HG03280 (cell line): ENCODE data around the gene ADNP2.

Experiments used
- ATAC-seq: cut with Tn5 transposase; IDR thresholded peaks from one replicate; pipeline ENCODE4 v1.9.1; 2021; ENCODE audit warnings: mild to moderate bottlenecking, moderate library complexity; ENCODE audit not compliant: unreplicated experiment

Gene ADNP2

DNA sequence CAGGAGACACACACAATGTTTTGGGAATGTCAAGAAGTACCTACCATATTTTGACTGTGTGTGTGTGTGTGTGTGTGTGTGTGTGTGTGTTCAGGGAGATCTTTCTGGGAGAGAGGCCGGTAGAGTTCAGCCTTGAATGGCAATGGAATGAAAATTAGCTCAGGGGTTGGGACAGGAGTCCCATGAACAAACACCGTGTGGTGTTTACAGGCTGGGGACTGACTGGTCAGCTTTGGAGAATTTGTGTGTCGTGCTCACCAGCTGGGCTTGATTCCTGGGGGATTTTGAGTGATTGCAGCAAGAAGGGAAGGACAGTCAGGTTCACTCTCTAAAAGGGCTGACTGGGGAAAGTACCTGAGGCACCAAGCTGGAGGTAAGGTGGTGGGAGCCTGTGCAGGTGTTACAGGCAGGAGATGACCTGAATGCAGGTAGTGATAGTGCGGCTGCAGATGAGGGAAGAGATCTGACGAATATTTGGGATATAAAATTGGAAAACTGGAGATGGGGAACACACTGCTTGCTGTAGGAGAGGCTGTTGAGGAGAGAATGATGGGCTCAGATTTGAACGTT is 2.5 kb upstream of the ADNP2 start:
- no peak for ATAC-seq

DNA sequence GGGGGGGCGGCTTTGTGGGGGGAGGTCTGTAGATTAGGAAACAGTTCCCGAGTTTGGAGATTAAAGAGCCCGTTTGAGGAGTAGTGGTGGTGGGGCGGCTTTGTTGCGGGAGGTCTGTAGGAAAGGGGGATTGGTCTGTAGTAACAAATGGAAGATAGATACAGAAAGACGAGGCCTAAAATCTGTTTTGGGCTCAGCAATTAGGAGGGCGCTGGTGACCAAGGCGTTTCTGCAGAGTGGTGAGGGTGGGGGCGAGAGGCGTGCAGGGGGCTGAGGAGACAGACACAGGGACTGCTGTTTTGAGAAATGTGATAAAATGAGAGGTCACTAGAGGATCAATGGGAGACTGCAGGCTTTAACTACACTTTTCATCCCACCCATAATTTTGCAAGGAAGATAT is 1.6 kb upstream of the ADNP2 start:
- ATAC-seq = no peak

DNA sequence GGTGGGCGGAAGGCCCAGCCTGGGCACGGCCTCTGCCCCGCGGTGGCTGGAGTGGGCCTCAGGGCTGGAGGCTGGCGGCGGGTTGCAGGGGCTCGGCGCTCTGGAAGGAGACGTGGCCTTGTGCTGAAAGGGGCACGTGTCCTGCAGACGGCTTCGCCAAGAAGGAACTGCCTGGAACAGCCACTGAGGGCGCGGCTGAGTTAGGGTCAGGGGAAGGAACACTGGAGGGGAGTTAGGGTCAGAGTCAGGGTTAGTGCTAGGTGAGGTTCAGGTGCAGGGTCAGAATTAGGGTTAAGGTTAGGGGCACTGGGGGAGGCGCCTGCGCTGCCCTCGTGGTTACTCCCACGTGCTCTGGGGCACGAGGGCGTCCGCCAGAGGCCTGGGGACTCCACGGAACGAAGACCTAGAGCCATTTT is 933 bp upstream of the ADNP2 start:
- no peak for ATAC-seq

DNA sequence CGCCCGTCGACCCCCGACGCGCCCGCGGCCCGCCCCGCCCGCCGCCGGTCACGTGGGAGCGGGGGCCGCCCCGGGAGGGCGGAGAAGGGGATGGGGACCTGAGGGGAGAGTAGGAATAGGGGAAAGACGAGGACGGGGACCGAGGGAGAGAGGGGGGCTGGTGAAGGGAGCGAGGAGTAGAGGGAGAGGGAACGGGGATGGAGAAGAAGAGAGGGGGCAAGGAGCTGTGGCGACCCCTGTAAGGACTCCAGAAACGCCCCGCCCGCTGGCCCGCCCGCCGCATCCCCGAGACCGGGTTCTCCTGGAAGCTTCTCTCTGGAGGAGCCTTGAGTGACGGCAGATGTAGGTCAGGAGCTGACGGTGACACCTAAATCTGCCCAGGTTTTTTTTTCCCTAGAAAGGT is 615 bp downstream of the ADNP2 start:
- ATAC-seq = peak; percentile 31

DNA sequence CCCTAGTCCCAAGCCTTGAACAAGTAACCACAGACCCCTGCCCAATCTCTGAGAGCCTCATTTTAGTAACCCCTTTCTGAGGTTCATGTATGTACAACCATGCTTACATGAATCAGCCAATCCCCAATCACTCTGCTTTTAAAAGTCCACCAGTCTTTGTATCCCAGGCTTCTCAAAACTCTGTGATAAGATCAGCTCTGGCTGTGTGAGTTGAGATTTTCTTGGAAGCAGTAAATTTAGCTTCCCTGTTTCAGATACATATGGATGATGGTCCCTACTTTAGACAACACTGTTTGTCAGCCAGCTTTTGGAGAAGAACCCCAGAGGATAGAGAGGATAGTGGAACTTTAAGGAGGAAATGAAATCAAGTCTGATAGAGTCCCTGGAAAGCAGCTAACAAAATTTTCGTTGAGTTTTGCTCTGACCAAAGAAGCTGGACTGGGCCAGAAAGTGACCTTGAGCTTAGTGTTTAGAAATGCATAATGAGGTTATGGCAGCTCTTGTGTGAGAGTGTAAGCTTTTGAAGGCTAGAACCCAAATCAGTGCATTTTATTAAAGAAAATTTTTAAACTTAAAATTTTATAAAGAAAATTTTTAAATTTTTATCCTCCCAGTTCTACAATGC is 3.7 kb downstream of the ADNP2 start:
- ATAC-seq = no peak

DNA sequence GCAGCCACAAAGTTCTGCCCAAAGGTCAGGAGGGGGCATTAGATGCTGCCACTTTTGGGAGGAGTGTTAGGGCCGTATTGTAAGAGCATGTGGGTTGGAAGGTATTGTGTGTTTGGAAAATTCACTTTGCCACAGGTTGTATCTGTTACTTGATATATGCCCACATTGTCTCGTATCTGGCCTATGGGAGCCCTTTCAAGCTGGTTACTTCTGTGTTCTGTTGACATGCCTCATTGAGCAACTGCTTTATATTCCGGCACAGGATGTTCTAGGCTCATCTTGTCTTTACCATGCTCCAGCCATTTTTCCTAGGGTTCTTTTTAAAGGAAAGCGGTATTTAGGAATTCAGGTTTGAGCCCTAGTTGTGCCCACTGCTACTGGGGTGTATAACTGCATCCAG is 6.0 kb downstream of the ADNP2 start:
- ATAC-seq = no peak

DNA sequence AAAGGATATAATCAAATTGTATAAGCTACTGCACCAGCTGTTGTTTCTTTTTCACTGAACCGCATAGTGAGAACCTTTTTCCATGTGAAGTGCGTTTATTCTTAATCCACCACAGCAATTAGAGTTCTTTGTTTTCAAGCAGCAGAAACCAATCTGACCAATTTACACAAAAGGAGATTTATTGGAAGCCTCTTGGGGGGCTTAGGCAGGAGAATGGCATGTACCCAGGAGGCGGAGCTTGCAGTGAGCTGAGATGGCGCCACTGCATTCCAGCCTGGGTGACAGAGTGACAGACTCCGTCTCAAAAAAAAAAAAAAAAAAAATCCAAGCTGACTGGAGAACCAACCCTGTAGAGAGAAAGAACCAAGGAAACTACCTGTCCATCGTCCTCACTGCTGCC is 10.0 kb downstream of the ADNP2 start:
- ATAC-seq = no peak

DNA sequence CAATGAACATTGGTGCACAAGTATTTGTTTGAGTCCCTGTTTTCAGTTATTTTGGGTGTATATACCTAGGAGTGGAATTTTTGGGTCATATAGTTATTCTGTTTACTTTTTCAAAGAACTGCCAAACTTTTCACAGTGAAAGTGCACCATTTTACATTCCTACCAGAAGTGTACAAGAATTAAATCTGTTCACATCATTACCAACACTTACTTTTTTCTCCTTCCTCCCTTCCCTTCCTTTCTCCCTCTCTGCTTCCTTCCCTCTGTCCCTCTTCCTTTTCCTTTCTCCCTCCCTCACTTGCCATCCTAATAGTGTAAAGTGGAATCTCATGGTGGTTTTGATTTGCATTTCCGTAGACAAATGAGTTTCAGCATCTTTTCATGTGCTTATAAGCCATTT is 11.9 kb downstream of the ADNP2 start:
- ATAC-seq = no peak

DNA sequence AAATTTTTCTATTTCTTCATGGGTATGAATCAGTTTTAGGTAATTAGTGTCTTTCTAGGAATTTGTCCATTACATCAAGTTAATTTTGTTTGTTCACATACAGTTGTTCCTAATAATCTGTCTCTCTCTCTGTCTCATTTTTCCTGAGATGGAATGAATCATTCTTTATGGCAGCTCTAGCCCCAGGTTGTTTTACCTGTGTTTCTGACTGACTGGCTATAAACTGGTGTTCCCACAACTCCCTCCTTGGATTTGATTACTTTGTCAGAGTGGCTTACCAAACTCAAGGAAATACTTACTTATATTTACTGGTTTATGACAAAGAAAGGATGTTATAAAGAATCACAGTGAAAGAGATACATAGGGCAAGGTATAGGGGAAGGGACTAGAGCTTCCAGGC is 15.1 kb downstream of the ADNP2 start:
- no peak for ATAC-seq

DNA sequence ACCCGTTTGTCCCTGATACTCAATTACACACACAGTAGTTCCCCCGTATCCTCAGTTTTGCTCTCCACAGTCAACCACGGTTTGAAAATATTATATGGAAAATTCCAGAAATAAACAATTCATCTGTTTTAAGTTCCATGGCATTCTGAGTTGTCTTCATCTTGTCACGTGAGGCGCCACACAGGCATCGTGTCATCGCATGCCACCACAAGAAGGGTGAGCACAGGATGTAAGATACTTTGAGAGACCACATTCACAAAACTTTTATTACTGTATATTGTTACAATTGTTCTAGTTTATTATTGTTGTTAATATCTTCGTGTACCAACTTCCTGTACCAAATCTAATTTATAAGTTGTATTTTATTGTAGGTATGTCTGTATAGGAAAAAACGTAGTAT is 17.7 kb downstream of the ADNP2 start:
- ATAC-seq = no peak

DNA sequence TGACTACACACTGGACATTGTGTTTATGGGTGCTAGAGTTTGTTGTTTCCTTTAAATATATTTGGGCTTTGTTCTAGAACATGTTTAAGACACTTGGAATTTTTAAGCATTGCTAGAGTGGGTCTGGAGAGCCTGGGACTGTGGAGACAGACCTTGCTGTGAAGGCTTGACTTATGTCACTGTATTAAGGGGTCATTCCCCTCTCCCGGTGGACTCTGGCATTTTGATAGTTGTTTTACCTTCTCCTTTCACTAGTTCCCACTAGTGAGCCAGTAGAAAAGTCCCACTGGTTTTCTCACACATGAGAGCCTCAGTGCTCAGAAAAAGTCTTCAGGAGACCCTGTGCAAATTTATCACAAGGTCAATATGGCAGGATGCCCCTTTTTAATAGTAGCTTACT is 18.6 kb downstream of the ADNP2 start:
- no peak for ATAC-seq

DNA sequence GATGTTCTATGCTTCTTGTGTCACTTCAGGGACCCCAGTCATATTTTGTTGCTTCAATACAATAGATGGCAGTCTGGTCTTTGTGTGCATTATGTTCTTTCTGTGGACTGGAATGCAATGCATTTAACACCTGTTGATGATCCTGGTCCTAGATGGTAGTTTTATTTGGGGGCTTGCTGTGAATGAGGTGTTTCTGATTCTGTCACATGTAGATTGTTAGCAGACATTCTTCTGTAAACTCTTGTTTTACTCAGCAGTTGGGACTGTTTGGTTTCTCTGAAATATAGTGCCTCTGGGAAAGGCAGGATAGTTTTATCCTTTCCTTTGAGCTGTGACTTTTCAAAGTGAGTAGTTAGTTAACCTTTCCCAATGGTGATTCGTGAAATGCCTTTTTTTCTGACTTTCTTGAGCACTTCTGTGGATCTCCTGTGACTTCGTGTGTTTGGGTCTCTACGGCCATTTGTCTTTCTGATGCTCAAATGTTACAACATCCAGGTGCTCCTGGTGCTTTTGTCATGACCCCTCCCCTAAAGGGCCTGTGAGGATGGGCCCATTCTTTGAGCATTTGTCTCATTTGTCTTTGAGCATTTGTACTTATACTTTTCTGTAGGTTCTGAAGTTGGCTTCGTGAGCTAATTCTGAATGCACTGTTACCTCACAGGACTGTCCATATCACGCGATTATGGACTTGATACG is 20.8 kb downstream of the ADNP2 start:
- ATAC-seq = no peak

DNA sequence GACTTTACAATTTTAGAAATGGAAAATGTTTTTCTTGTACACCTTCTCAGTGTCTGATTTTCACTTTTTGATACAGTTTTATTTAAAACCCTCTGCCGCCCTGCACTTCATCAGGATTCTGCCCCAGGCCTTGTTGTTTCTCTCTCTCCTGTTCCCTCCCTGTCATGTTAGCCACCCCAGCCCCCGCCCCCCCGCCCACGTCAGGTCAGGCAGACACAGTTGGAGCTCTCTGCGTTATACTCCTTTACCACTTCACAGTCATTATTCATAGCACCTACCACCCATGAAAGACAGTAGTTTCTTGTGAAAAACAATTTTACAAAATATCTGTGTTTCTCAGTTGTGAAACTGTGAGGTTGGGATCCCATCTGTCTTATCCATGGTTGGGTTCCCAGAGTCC is 21.5 kb downstream of the ADNP2 start:
- no peak for ATAC-seq

DNA sequence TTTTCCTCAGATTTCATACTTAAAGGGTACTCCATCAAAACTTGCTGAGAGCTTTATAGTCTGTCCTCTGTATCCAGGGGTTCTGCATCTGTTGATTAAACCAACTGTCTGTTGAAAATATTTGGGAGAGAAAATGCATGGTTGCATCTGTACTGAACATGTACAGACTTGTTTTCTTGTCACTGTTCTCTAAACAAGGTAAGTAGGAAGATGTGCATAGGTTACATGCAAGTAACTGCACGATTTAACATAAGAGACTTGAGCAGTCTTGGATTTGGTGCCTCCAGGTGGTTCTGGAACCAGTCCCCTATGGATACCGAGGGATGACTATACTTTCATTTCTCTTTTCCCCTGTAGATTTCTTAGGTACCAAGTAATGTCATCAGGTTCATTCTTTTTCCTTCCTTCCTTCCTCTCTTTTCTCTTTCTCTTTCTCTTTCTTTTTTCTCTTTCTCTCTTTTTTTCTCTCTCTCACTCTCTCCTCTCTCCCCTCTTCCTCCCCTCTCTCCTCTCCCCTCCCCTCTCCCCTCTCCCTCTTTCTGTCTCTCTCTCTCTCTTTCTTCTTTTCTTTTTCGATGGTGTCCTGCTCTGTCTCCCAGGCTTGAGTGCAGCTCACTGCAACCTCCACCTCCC is 23.2 kb downstream of the ADNP2 start:
- no peak for ATAC-seq

DNA sequence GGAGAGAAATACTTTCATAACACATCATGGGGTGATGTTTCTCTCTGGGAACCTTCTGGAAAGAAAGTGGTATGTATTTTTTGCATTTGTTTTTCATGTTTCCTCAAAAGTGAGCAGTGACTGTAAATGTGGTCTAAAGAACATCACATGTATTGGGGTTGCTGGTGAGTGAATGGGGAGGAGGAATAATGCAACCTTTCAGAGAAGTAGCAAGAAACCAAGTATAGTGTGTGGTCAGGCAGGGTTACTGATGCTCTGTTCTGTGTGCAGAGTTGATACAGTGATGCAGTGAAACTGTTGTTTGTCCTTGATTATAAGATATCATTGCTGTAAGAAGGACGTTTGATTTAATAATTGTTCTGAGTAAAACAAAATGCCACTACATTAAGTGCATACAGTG is 24.1 kb downstream of the ADNP2 start:
- ATAC-seq = no peak

DNA sequence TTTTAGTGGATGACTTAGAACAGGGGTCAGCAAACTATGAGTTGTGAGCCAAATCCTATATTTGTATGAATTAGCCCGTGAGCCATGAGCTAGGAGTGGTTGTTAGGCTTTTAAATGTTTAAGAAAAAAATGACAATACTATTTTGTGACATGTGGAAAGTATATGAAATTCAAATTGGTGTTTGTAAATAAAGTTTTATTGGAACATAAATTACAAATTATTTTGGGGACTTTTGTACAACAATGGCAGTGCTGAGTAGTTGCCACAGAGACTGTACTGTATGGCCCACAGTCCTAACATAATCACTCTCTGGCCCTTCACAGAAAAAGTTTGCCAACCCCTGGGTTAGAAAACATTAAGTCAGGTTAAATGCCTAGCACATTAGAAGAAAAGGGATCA is 26.1 kb downstream of the ADNP2 start:
- no peak for ATAC-seq

DNA sequence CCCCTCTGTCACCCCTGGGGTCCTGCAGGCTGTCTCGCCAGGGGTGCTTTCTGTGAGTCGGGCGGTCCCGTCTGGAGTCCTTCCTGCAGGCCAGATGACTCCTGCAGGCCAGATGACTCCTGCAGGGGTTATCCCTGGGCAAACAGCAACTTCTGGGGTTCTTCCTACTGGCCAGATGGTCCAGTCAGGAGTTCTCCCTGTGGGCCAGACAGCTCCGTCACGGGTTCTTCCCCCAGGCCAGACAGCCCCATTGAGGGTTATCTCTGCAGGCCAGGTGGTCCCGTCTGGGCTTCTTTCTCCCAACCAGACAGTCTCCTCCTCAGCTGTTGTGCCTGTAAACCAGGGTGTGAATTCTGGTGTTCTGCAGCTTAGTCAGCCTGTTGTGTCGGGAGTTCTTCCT is 27.6 kb downstream of the ADNP2 start:
- no peak for ATAC-seq

DNA sequence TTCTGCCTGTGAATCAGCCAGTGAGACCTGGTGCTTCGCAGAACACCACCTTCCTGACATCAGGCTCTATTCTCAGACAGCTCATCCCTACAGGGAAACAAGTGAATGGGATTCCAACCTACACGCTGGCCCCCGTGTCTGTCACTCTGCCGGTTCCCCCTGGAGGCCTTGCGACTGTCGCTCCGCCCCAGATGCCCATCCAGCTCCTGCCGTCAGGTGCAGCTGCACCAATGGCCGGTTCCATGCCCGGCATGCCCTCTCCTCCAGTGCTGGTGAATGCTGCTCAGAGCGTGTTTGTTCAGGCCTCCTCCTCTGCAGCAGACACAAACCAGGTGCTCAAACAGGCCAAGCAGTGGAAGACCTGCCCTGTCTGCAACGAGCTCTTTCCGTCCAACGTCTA is 28.1 kb downstream of the ADNP2 start:
- no peak for ATAC-seq

DNA sequence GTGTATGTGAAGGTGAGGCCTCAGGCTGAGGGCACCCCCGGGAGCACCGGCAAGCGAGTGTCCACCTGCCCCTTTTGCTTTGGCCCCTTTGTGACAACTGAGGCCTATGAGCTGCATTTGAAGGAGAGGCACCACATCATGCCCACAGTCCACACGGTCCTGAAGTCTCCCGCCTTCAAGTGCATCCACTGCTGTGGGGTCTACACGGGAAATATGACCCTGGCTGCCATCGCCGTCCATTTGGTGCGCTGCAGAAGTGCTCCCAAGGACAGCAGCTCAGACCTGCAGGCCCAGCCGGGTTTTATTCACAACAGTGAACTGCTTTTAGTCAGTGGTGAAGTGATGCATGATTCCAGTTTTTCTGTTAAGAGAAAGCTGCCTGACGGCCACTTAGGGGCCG is 28.9 kb downstream of the ADNP2 start:
- ATAC-seq = no peak

DNA sequence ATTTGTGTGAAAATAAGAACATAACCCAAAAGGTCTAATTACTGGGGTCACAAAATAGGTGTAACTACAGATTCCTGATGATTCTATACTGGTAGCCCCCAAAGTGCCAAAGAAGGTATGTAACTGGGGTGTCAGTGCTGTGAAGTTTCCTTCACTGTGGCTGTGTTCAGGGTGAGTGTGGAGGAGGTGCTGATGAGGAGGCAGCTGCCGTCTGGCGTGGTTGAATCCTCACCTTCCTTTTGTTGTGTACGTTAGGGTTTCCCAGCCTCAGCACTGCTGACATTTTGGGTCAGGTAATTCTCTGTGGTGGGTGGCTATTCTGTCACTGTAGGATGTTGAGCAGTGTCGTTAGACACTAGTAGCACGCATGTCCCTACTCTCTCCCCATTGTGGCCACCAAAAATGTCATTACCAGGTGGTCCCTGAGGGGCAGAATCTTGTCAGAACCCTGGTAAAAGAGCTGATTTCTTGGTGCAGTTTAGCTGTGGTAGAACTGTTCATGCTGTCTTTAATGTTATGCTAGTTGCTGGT is 31.5 kb downstream of the ADNP2 start:
- ATAC-seq = no peak

DNA sequence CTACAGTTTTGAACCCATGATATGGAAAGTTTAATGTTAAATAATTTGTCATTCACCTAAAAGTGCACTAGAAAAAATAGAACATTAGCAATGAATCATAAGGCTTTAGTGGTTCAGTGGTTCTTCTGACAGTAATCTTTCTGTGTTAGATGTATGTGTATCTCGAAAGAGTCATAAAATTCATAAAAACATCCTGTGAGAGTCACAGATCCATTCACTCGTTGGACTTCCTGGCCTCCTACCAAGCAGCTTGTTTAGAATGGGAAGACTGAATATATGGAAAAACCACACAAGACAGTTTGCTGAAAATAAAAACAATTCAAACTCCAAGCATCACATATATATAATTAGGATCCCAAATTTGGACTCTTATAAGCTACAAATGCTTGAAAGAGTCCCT is 34.8 kb downstream of the ADNP2 start:
- ATAC-seq = no peak

DNA sequence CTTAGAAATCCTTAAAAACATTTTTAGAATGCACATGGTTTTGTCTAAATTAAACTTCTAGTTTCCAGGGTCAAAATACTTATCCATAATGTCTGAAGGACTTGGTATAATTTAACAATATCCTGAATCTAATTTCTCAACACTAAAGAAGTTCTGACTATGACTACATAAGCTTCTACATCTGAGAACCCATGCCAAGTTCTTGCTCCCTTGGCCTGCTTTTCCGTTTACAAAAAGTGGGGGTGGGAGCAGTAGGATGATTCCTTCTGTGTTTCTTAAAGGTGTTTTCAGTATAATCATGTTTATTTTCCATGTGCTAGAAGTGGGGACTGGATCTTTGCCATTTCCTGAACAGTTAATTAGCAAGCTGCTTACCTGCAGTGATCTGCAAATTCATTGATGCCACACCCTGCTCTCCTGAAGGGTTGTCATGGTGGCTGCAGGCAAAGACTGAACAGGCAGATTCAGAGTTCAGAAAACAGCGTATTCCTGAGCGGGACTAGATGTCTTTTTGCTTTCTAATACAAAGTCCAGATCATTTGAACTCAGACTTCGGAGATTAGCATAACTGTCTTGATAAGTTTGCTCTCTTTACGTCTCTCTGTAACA is 36.2 kb downstream of the ADNP2 start:
- no peak for ATAC-seq
